Mesenchymal stem cell (in vitro differentiated cells and primary cell): ENCODE results near the gene POU2F3.
A peak's percentile ranks its signal among the peaks of the same experiment; 100 is the strongest.

Source experiments
- DNase-seq: peaks from one replicate; pipeline ENCODE4 v3.0.0-alpha.2; 2013
- H2AFZ ChIP-seq: one replicate; pipeline ENCODE4 v1.6.1; 2013; ENCODE audit warnings: low read depth, mild to moderate bottlenecking, control low read depth, inconsistent platforms, low read length, moderate library complexity
- H2AK5ac ChIP-seq: 2 replicates; pipeline ENCODE4 v1.6.1; 2013; ENCODE audit warnings: low read length, moderate library complexity, mild to moderate bottlenecking, inconsistent platforms; ENCODE audit not compliant: severe bottlenecking
- H2BK120ac ChIP-seq: one replicate; pipeline ENCODE4 v1.6.1; 2013; ENCODE audit warnings: low read depth, mild to moderate bottlenecking, inconsistent platforms, low read length, moderate library complexity
- H2BK12ac ChIP-seq, 2 experiments: one replicate each; pipeline ENCODE4 v1.6.1; 2013; ENCODE audit warnings: inconsistent platforms in 2 of 2, low read length in 2 of 2, mild to moderate bottlenecking in 2 of 2, moderate library complexity in 2 of 2, control low read depth in 1 of 2
- H2BK15ac ChIP-seq: one replicate; pipeline ENCODE4 v1.6.1; 2013; ENCODE audit warnings: mild to moderate bottlenecking, low read depth, inconsistent platforms; ENCODE audit not compliant: poor library complexity, severe bottlenecking
- H2BK5ac ChIP-seq: 2 replicates; pipeline ENCODE4 v1.6.1; 2013; ENCODE audit warnings: low read depth, mild to moderate bottlenecking, low read length, control low read depth, inconsistent platforms; ENCODE audit not compliant: poor library complexity, severe bottlenecking
- H3K14ac ChIP-seq, 2 experiments: one replicate each; pipeline ENCODE4 v1.6.1; 2013; ENCODE audit warnings: inconsistent platforms in 2 of 2, low read length in 2 of 2, control low read depth in 1 of 2, mild to moderate bottlenecking in 1 of 2, moderate library complexity in 1 of 2
- H3K18ac ChIP-seq, 2 experiments: one replicate each; pipeline ENCODE4 v1.6.1; 2013; ENCODE audit warnings: inconsistent platforms in 2 of 2, low read length in 2 of 2, control low read depth in 1 of 2, low read depth in 1 of 2, mild to moderate bottlenecking in 1 of 2
- H3K23ac ChIP-seq, 2 experiments: one replicate each; pipeline ENCODE4 v1.6.1; 2013; ENCODE audit warnings: inconsistent platforms in 2 of 2, low read length in 2 of 2, mild to moderate bottlenecking in 2 of 2, moderate library complexity in 2 of 2, control low read depth in 1 of 2
- H3K27ac ChIP-seq: 2 replicates; pipeline ENCODE4 v1.5.1; 2013; ENCODE audit warnings: mild to moderate bottlenecking, moderate library complexity, low read length, control low read depth, inconsistent platforms; ENCODE audit not compliant: poor library complexity, severe bottlenecking
- H3K27me3 ChIP-seq, 2 experiments: 2 replicates each; pipeline versions ENCODE4 v1.6.1 to v1.7.0; 2013; ENCODE audit warnings: low read length in 2 of 2, mild to moderate bottlenecking in 2 of 2, moderate library complexity in 2 of 2, control low read depth in 1 of 2, inconsistent platforms in 1 of 2; ENCODE audit not compliant: control insufficient read depth in 1 of 2, insufficient read depth in 1 of 2
- H3K36me3 ChIP-seq, 2 experiments: 2 replicates each; pipeline versions ENCODE4 v1.6.1 to v1.7.0; 2013; ENCODE audit warnings: low read length in 2 of 2, control low read depth in 1 of 2, inconsistent platforms in 1 of 2, low read depth in 1 of 2, mild to moderate bottlenecking in 1 of 2; ENCODE audit not compliant: insufficient read depth in 2 of 2, control insufficient read depth in 1 of 2
- H3K4ac ChIP-seq, 2 experiments: one replicate each; pipeline ENCODE4 v1.6.1; 2013; ENCODE audit warnings: inconsistent platforms in 2 of 2, low read length in 2 of 2, mild to moderate bottlenecking in 2 of 2, moderate library complexity in 2 of 2, control low read depth in 1 of 2, low read depth in 1 of 2
- H3K4me1 ChIP-seq: 2 replicates; pipeline ENCODE4 v1.6.1; 2013; ENCODE audit warnings: low read depth, low read length, control low read depth; ENCODE audit not compliant: control insufficient read depth, insufficient read depth
- H3K4me2 ChIP-seq: 2 replicates; pipeline ENCODE4 v1.6.1; 2013; ENCODE audit warnings: low read length, mild to moderate bottlenecking, inconsistent platforms; ENCODE audit not compliant: poor library complexity, severe bottlenecking
- H3K4me3 ChIP-seq, 2 experiments: 2 replicates each; pipeline versions ENCODE4 v1.5.1 to v1.7.0; 2013; ENCODE audit warnings: low read length in 2 of 2, mild to moderate bottlenecking in 2 of 2, control low read depth in 1 of 2, low read depth in 1 of 2; ENCODE audit not compliant: insufficient read depth in 1 of 2
- H3K79me1 ChIP-seq: replicated peaks from 2 replicates; pipeline ENCODE4 v1.6.1; 2013; ENCODE audit warnings: mild to moderate bottlenecking, control low read depth, low read length, inconsistent platforms; ENCODE audit not compliant: poor library complexity, severe bottlenecking
- H3K9ac ChIP-seq: 2 replicates; pipeline ENCODE4 v1.7.0; 2013; ENCODE audit warnings: mild to moderate bottlenecking, low read length, moderate library complexity
- H3K9me3 ChIP-seq: 2 replicates; pipeline ENCODE4 v1.7.0; 2013; ENCODE audit warnings: mild to moderate bottlenecking, low read length; ENCODE audit not compliant: control insufficient read depth
- H4K8ac ChIP-seq: one replicate; pipeline ENCODE4 v1.6.1; 2013; ENCODE audit warnings: inconsistent platforms, mild to moderate bottlenecking, low read length, moderate library complexity
- H4K91ac ChIP-seq: one replicate; pipeline ENCODE4 v1.6.1; 2013; ENCODE audit warnings: mild to moderate bottlenecking, low read length, inconsistent platforms
- WGBS: methylation state at CpG from one replicate; pipeline ENCODE4 v1.1.7; 2013; ENCODE audit warnings: mixed read lengths; 5-methylcytosine and 5-hydroxymethylcytosine counted together

POU2F3 gene

GRCh38 chr11:120236169-120237107 is 3.5 kb upstream of the POU2F3 start:
- no peak overlapping the region for H3K4ac ChIP-seq
- H3K14ac ChIP-seq, result no peak overlapping the region
- H2BK15ac ChIP-seq, result no peak overlapping the region
- H2AFZ ChIP-seq, result no peak overlapping the region
- H3K27ac ChIP-seq, result no peak overlapping the region
- no peak overlapping the region for H3K4me3 ChIP-seq
- no peak overlapping the region for H4K8ac ChIP-seq
- H3K18ac ChIP-seq, result no peak overlapping the region
- H2BK120ac ChIP-seq, result no peak overlapping the region
- 30% methylated on average over 3 of the region's 5 CpGs for WGBS
- H2BK12ac ChIP-seq, result no peak overlapping the region
- peak overlapping the region; percentile 66 for H3K9ac ChIP-seq
- peak; percentile 20 for DNase-seq
- no peak overlapping the region for H4K91ac ChIP-seq
- no peak overlapping the region for H3K4me2 ChIP-seq
- H3K79me1 ChIP-seq, result no peaks in the 10 kb centered on the region
- H3K23ac ChIP-seq, result no peak overlapping the region
- peaks cover 34 to 87% of the 10 kb centered on the region in 2 experiments for H3K27me3 ChIP-seq
- no peak overlapping the region for H2BK5ac ChIP-seq
- H3K4me1 ChIP-seq, result no peaks in the 10 kb centered on the region
- H2AK5ac ChIP-seq, result no peak overlapping the region
- no peaks in the 10 kb centered on the region for H3K9me3 ChIP-seq
- peaks cover 0 to 10% of the 10 kb centered on the region in 2 experiments for H3K36me3 ChIP-seq

GRCh38 chr11:120238968-120239620 is 846 bp upstream of the POU2F3 start:
- H3K14ac ChIP-seq, result no peak overlapping the region
- no peak overlapping the region for H3K4me2 ChIP-seq
- no peak overlapping the region for H2AFZ ChIP-seq
- no peak overlapping the region for H4K91ac ChIP-seq
- H3K9me3 ChIP-seq, result no peaks in the 10 kb centered on the region
- no peaks in the 10 kb centered on the region for H3K79me1 ChIP-seq
- H3K23ac ChIP-seq, result no peak overlapping the region
- H3K27ac ChIP-seq, result no peak overlapping the region
- H3K36me3 ChIP-seq, result no peaks in the 10 kb centered on the region
- H3K9ac ChIP-seq, result no peak overlapping the region
- no peak overlapping the region for H2BK5ac ChIP-seq
- no peak overlapping the region for H3K4me3 ChIP-seq
- no peak overlapping the region for H3K4ac ChIP-seq
- 86% methylated on average over 10 of the region's 11 CpGs for WGBS
- H2BK15ac ChIP-seq, result no peak overlapping the region
- no peak overlapping the region for H3K18ac ChIP-seq
- peaks cover 52 to 89% of the 10 kb centered on the region in 2 experiments for H3K27me3 ChIP-seq
- no peaks in the 10 kb centered on the region for H3K4me1 ChIP-seq
- no peak overlapping the region for H2BK120ac ChIP-seq
- no peak overlapping the region for H4K8ac ChIP-seq
- H2AK5ac ChIP-seq, result no peak overlapping the region
- no peak overlapping the region for H2BK12ac ChIP-seq
- no peak for DNase-seq

GRCh38 chr11:120240866-120241265 is 926 bp downstream of the POU2F3 start:
- no peak overlapping the region for H2BK120ac ChIP-seq
- H2BK12ac ChIP-seq, result no peak overlapping the region
- no peaks in the 10 kb centered on the region for H3K79me1 ChIP-seq
- H3K9ac ChIP-seq, result no peak overlapping the region
- no peak overlapping the region for H3K4me2 ChIP-seq
- H3K9me3 ChIP-seq, result no peaks in the 10 kb centered on the region
- no peak overlapping the region for H3K14ac ChIP-seq
- no peak overlapping the region for H2BK15ac ChIP-seq
- H3K23ac ChIP-seq, result no peak overlapping the region
- no peak overlapping the region for H3K4ac ChIP-seq
- H2AK5ac ChIP-seq, result no peak overlapping the region
- H3K4me1 ChIP-seq, result no peaks in the 10 kb centered on the region
- DNase-seq, result no peak
- H4K8ac ChIP-seq, result no peak overlapping the region
- no peak overlapping the region for H3K27ac ChIP-seq
- peaks cover 52 to 91% of the 10 kb centered on the region in 2 experiments for H3K27me3 ChIP-seq
- H3K18ac ChIP-seq, result no peak overlapping the region
- no peak overlapping the region for H2BK5ac ChIP-seq
- 100% methylated on average over 1 of the region's 2 CpGs for WGBS
- no peaks in the 10 kb centered on the region for H3K36me3 ChIP-seq
- no peak overlapping the region for H2AFZ ChIP-seq
- no peak overlapping the region for H3K4me3 ChIP-seq
- H4K91ac ChIP-seq, result no peak overlapping the region

- Histone ChIP-seq H3K36me3 (no peaks in the 10 kb centered on the region), H3K4me2 (no peak overlapping the region), H3K14ac (no peak overlapping the region), H3K27me3 (peaks cover 52 to 93% of the 10 kb centered on the region in 2 experiments), H2BK120ac (no peak overlapping the region), H2BK15ac (no peak overlapping the region), H3K9me3 (no peaks in the 10 kb centered on the region), H2AFZ (no peak overlapping the region), H3K23ac (no peak overlapping the region), H2BK12ac (no peak overlapping the region), H3K4me1 (no peaks in the 10 kb centered on the region), H3K9ac (no peak overlapping the region), H2BK5ac (no peak overlapping the region), H3K18ac (no peak overlapping the region), H3K27ac (no peak overlapping the region), H3K4ac (no peak overlapping the region), H2AK5ac (no peak overlapping the region), H3K4me3 (no peak overlapping the region), H4K91ac (no peak overlapping the region), H4K8ac (no peak overlapping the region), H3K79me1 (no peaks in the 10 kb centered on the region)
- 88% methylated on average over 7 of the region's 7 CpGs for WGBS
- no peak for DNase-seq
These were observed 1.3 kb downstream of the POU2F3 start for GRCh38 chr11:120241277-120241676.
